ENCODE measurements around the gene KCNMB4. TPM values are rescaled to one million over a fixed set of nuclear protein-coding genes. Genes with fewer than 3 reads are reported as not detected.

Gene KCNMB4
- total and polyA plus RNA-seq, 2 of the 4 experiments (the other 2 are of a cell fraction) = 0.90 to 1.1 TPM

- no peak overlapping the region for H2BK20ac ChIP-seq (ENCODE audit: low read depth, low read length)
- H3K36me3 ChIP-seq (ENCODE audit: control insufficient read depth, insufficient read depth, low read length) = no peaks in the 10 kb centered on the region
- no peak overlapping the region for H3K27ac ChIP-seq (ENCODE audit: insufficient read depth, low read length)
- no peak overlapping the region for H4K5ac ChIP-seq (ENCODE audit: low read depth, low read length)
- H2AK9ac ChIP-seq (replicated peaks; ENCODE audit: low read depth, low read length, poor library complexity) = no peak overlapping the region
- no peaks in the 10 kb centered on the region for H3K79me1 ChIP-seq (ENCODE audit: low read depth in 1 of 2, low read length in 2 of 2)
- no peak overlapping the region for H2AFZ ChIP-seq (replicated peaks; ENCODE audit: low read length, poor library complexity)
- no peak overlapping the region for H3K56ac ChIP-seq (ENCODE audit: extremely low read depth, insufficient read depth, low read length)
- no peaks in the 10 kb centered on the region for H4K20me1 ChIP-seq (ENCODE audit: insufficient read depth, low read length)
- ChIA-PET CTCF (interaction anchor here (0.6 kb wide), 2 partner anchors 40 to 436 kb away, joined by 3 read pairs; no protein-coding TSS in a partner anchor), POLR2A (ENCODE audit: unreplicated experiment) (no interaction called here)
- H3K9me3 ChIP-seq (ENCODE audit: control insufficient read depth, insufficient read depth, low read length) = no peaks in the 10 kb centered on the region
- H3K4ac ChIP-seq (ENCODE audit: low read depth, low read length) = no peak overlapping the region
- no peak overlapping the region for H2BK120ac ChIP-seq (ENCODE audit: low read depth, low read length)
- no peak for DNase-seq
- H3K4me1 ChIP-seq (ENCODE audit: control insufficient read depth, insufficient read depth, low read length) = no peaks in the 10 kb centered on the region
- no peak overlapping the region for H3K4me3 ChIP-seq (ENCODE audit: insufficient read depth, low read depth, low read length)
- H3K18ac ChIP-seq (ENCODE audit: low read depth, low read length) = no peak overlapping the region
- no peak overlapping the region for H4K91ac ChIP-seq (ENCODE audit: insufficient read depth, low read depth, low read length)
- H2BK15ac ChIP-seq (ENCODE audit: low read depth, low read length) = no peak overlapping the region
- no peak overlapping the region for H2BK5ac ChIP-seq (ENCODE audit: low read depth, low read length, poor library complexity, severe bottlenecking)
- H3K14ac ChIP-seq (replicated peaks; ENCODE audit: low read depth, low read length) = no peak overlapping the region
- ATAC-seq (ENCODE audit: low read depth) = no peak
- no peaks in the 10 kb centered on the region for H3K9me1 ChIP-seq (ENCODE audit: insufficient read depth, low read length)
- H4K8ac ChIP-seq (ENCODE audit: low read depth in 2 of 2, low read length in 2 of 2) = no peak overlapping the region
- no TSS peak for BruUV-seq (replicated peaks)
- intact Hi-C loops (cut with micrococcal nuclease) (no loop called here), in situ Hi-C loops (cut with MboI; ENCODE audit: low sequenced_read_pairs) (no loop called here), dilution Hi-C loops (cut with HindIII; ENCODE audit: low sequenced_read_pairs, unreplicated experiment) (no loop called here)
- H2AK5ac ChIP-seq (ENCODE audit: low read depth, low read length) = no peak overlapping the region
- H3K9ac ChIP-seq (ENCODE audit: low read depth, low read length) = no peak overlapping the region
- TF ChIP-seq MAZ (IDR thresholded peaks at IDR 0.05; ENCODE audit: borderline replicate concordance, low read depth, low read length) (no peak), POLR2A (IDR thresholded peaks at IDR 0.05; ENCODE audit: low read depth, low read length) (no peak), CTCF (conservative IDR thresholded peaks at IDR 0.05; ENCODE audit: low read depth, low read length) (no peak), SMC3 (IDR thresholded peaks at IDR 0.05; ENCODE audit: low read depth, low read length) (no peak), CEBPB (IDR thresholded peaks at IDR 0.05; ENCODE audit: low read depth, low read length) (no peak), RAD21 (IDR thresholded peaks at IDR 0.05; ENCODE audit: low read length) (no peak), RFX5 (IDR thresholded peaks at IDR 0.05; ENCODE audit: low read depth, low read length) (no peak), BHLHE40 (IDR thresholded peaks at IDR 0.05; ENCODE audit: low read depth, low read length) (no peak), CHD1 (IDR thresholded peaks at IDR 0.05; ENCODE audit: low read depth, low read length) (no peak), MXI1 (IDR thresholded peaks at IDR 0.05; ENCODE audit: borderline replicate concordance, low read depth, low read length) (no peak), USF2 (IDR thresholded peaks at IDR 0.05; ENCODE audit: low read depth, low read length) (no peak), MAFK (IDR thresholded peaks at IDR 0.05; ENCODE audit: low read depth, low read length) (no peak), RCOR1 (IDR thresholded peaks at IDR 0.05; ENCODE audit: insufficient replicate concordance, low read length) (no peak), FOS (IDR thresholded peaks at IDR 0.05; ENCODE audit: low read depth, low read length) (no peak), NFE2L2 (IDR thresholded peaks at IDR 0.05; ENCODE audit: low read depth, low read length) (no peak)
- TF ChIP-seq, protein P1, sequence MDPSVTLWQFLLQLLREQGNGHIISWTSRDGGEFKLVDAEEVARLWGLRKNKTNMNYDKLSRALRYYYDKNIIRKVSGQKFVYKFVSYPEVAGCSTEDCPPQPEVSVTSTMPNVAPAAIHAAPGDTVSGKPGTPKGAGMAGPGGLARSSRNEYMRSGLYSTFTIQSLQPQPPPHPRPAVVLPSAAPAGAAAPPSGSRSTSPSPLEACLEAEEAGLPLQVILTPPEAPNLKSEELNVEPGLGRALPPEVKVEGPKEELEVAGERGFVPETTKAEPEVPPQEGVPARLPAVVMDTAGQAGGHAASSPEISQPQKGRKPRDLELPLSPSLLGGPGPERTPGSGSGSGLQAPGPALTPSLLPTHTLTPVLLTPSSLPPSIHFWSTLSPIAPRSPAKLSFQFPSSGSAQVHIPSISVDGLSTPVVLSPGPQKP (IDR thresholded peaks at IDR 0.05; ENCODE audit: borderline replicate concordance, low read depth, low read length) = no peak
- H3K4me2 ChIP-seq (ENCODE audit: low read depth, low read length) = no peak overlapping the region
- no peaks in the 10 kb centered on the region for H3K27me3 ChIP-seq (ENCODE audit: control insufficient read depth, insufficient read depth, low read length)
- no peak overlapping the region for H3K23ac ChIP-seq (ENCODE audit: low read depth, low read length)
Observed at GRCh38 chr12:70403826-70404225, 37.7 kb downstream of the KCNMB4 start.
